ENCODE measurements around the gene IFT172. TPM values are rescaled to one million over a fixed set of nuclear protein-coding genes. Genes with fewer than 3 reads are reported as not detected.

The IFT172 gene
- total RNA-seq, 4 donors from 2014 or later, result 3.1 to 16.8 (median 8.6) TPM

DNA sequence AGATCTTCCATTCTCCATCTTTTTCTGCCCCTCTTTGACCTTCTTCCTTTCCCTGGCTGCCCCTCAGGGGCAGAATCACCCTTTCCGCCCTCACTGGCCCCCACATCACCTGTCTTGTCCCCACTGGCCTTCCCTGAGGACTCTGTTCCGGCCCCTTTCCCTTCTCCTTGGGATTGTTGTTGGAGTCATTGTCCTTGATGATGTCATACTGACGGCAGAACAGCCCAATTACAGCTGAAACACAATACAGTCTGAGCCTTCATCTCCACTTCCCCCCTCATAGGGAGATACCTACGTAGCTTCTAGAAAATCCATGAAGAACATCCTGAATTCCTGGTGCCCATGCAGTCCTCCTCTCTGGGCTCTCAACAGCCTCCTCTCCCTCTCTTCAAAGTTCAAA lies 3.0 kb upstream of the IFT172 start:
- TF ChIP-seq POLR2A (IDR thresholded peaks at IDR 0.05), result no peak
- TF ChIP-seq, protein P1, sequence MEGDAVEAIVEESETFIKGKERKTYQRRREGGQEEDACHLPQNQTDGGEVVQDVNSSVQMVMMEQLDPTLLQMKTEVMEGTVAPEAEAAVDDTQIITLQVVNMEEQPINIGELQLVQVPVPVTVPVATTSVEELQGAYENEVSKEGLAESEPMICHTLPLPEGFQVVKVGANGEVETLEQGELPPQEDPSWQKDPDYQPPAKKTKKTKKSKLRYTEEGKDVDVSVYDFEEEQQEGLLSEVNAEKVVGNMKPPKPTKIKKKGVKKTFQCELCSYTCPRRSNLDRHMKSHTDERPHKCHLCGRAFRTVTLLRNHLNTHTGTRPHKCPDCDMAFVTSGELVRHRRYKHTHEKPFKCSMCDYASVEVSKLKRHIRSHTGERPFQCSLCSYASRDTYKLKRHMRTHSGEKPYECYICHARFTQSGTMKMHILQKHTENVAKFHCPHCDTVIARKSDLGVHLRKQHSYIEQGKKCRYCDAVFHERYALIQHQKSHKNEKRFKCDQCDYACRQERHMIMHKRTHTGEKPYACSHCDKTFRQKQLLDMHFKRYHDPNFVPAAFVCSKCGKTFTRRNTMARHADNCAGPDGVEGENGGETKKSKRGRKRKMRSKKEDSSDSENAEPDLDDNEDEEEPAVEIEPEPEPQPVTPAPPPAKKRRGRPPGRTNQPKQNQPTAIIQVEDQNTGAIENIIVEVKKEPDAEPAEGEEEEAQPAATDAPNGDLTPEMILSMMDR (IDR thresholded peaks at IDR 0.05 in 4 of 5, conservative IDR thresholded peaks at IDR 0.05 in 1 of 5), result no peak
- no peak overlapping the region for H3K4me3 ChIP-seq
- in situ Hi-C loops (cut with MboI; ENCODE audit: low sequenced_read_pairs in 4 of 4) (no loop called here), intact Hi-C loops (cut with DNase I; ENCODE audit: low total_unique reads) (loop anchor here (5.0 kb wide), 1 partner anchor 135 kb away; the partner anchor contains the start of gene GTF3C2)
- no peaks in the 10 kb centered on the region for H3K9me3 ChIP-seq
- peaks cover 13 to 25% of the 10 kb centered on the region in 2 donors for H3K4me1 ChIP-seq
- no peak for ATAC-seq
- H3K36me3 ChIP-seq, result no peaks in the 10 kb centered on the region
- DNase-seq, result no peak
- H3K27ac ChIP-seq, result no peak overlapping the region
- peaks cover 13 to 22% (median 18%) of the 10 kb centered on the region in 3 donors for H3K27me3 ChIP-seq

DNA sequence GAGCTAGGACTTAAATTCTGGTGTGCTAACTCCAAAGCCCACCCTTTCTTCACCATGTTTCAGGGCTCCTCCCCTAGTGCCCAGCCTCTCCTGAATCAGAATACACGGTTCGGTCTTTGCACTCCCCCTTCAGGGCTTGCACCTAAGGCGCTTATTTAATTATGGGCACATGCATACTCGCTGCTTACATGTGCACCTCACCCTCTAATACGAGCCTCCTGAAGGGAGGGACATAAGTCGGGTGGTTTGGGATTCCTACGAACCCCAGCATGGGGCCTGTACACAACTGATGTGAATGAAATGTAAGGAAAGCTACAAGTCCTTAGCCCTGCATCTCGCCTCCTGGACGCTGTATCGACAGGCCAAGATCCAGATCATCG lies 435 bp downstream of the IFT172 start:
- ATAC-seq (no peak), DNase-seq (no peak)
- peaks cover 0 to under 1% (median 0%) of the 10 kb centered on the region in 3 donors for H3K27me3 ChIP-seq
- peaks cover 0 to 8% of the 10 kb centered on the region in 2 donors for H3K36me3 ChIP-seq
- peak overlapping the region; percentile 75 to 85 (median 83) for H3K27ac ChIP-seq
- peaks cover 13 to 19% of the 10 kb centered on the region in 2 donors for H3K4me1 ChIP-seq
- intact Hi-C loops (cut with DNase I; ENCODE audit: low total_unique reads), result loop anchor here (1.0 to 10.0 kb wide), 5 partner anchors 81 to 274 kb away; partner anchors contain the start of genes ATRAID, CAD, CCDC121 and GPN1
- H3K9me3 ChIP-seq, result no peaks in the 10 kb centered on the region
- in situ Hi-C loops (cut with MboI; ENCODE audit: low sequenced_read_pairs in 4 of 4), result no loop called here
- peak overlapping the region; percentile 69 to 83 (median 77) for H3K4me3 ChIP-seq
- no peak for TF ChIP-seq POLR2A (IDR thresholded peaks at IDR 0.05)
- TF ChIP-seq, protein P1 (IDR thresholded peaks at IDR 0.05 in 4 of 5, conservative IDR thresholded peaks at IDR 0.05 in 1 of 5), result no peak

DNA sequence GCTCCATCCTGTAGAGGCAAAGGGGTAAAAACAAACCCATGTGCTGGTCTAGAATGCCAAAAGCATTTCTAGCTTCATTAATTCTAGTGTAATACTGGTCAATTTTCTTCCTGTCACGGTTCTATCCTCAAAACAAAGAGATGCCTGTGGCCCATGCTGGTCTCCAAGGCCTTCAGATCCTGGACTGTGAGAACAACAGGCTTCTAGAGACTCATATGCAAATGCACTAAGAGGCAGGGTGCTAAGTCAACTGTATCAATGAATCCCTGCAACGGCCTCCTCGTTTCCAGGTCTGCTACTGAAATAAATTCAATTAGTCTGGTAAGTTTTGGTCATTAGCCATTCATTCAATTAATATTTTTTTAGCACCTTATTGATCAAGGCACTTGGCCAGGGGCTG lies 4.0 kb downstream of the IFT172 start:
- Histone ChIP-seq H3K36me3 (peaks cover 0 to 38% of the 10 kb centered on the region in 2 donors), H3K4me1 (peaks cover 13 to 19% of the 10 kb centered on the region in 2 donors), H3K9me3 (no peaks in the 10 kb centered on the region), H3K27ac (no peak overlapping the region), H3K27me3 (no peaks in the 10 kb centered on the region), H3K4me3 (no peak overlapping the region)
- DNase-seq (no peak), ATAC-seq (no peak)
- in situ Hi-C loops (cut with MboI; ENCODE audit: low sequenced_read_pairs in 4 of 4) (no loop called here), intact Hi-C loops (cut with DNase I; ENCODE audit: low total_unique reads) (loop anchor here (5.0 to 10.0 kb wide), 4 partner anchors 97 to 271 kb away; partner anchors contain the start of genes ATRAID, CAD, CCDC121 and GPN1)
- TF ChIP-seq, protein P1 (IDR thresholded peaks at IDR 0.05 in 4 of 5, conservative IDR thresholded peaks at IDR 0.05 in 1 of 5), result no peak
- TF ChIP-seq POLR2A (IDR thresholded peaks at IDR 0.05), result no peak

DNA sequence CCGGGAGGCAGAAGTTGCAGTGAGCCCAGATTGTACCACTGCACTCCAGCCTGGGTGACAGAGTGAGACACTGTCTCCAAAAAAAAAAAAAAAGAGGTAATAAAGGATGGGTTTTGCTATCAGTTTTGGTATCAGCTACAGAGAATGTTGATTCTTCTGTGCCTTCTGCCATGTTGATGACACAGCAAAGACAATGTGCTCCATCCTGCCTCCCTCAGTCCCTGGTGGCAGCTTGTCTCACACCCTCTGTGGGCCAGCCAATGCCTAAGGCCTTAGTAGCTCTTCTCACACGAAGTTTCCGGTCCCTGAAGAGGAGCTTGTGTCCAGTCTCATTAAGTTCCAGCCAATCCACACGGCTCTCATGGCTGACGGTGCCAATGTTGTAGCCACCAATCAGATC lies 17.6 kb downstream of the IFT172 start:
- Histone ChIP-seq H3K36me3 (peaks cover 4 to 58% of the 10 kb centered on the region in 2 donors), H3K9me3 (no peaks in the 10 kb centered on the region), H3K27ac (no peak overlapping the region), H3K4me3 (no peak overlapping the region), H3K27me3 (no peaks in the 10 kb centered on the region), H3K4me1 (no peaks in the 10 kb centered on the region)
- no peak for ATAC-seq
- TF ChIP-seq POLR2A (IDR thresholded peaks at IDR 0.05), result no peak
- no peak for DNase-seq
- in situ Hi-C loops (cut with MboI; ENCODE audit: low sequenced_read_pairs in 4 of 4), result loop anchor here in 1 of 4 donors (25.0 kb wide), 1 partner anchor 165 kb away; the partner anchor contains the start of genes CCDC121 and GPN1
- intact Hi-C loops (cut with DNase I; ENCODE audit: low total_unique reads), result no loop called here

DNA sequence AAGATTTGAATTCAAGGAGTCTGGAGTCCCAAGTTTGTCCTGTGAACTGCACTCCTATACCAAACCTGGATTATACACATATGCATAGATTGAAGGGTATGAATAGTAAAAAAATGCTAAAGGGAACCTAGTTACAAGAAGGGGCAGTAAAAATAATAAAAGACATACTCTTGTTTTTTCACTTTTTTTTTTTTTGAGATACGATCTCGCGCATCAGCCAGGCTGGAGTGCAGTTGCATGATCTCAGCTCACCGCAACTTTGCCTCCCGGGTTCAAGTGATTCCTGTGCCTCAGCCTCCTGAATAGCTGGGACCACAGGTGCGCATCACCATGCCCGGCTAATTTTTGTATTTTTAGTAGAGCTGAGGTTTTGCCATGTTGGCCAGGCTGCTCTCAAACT lies 25.1 kb downstream of the IFT172 start:
- DNase-seq (no peak), ATAC-seq (no peak)
- Histone ChIP-seq H3K27me3 (no peaks in the 10 kb centered on the region), H3K36me3 (peaks cover 0 to 14% of the 10 kb centered on the region in 2 donors), H3K9me3 (no peaks in the 10 kb centered on the region), H3K27ac (no peak overlapping the region), H3K4me3 (no peak overlapping the region), H3K4me1 (no peaks in the 10 kb centered on the region)
- in situ Hi-C loops (cut with MboI; ENCODE audit: low sequenced_read_pairs in 4 of 4) (loop anchor here in 1 of 4 donors (25.0 kb wide), 1 partner anchor 173 kb away; the partner anchor contains the start of genes CCDC121 and GPN1), intact Hi-C loops (cut with DNase I; ENCODE audit: low total_unique reads) (loop anchor here (10.0 kb wide), 1 partner anchor 60 kb away; no protein-coding TSS in a partner anchor)
- TF ChIP-seq, protein P1 (IDR thresholded peaks at IDR 0.05 in 4 of 5, conservative IDR thresholded peaks at IDR 0.05 in 1 of 5), result no peak
- no peak for TF ChIP-seq POLR2A (IDR thresholded peaks at IDR 0.05)
